HEK293 (cell line): Measurements from ENCODE around the gene PHETA1.

Source experiments
- CTCF ChIA-PET: fragments of 350-600 bp; formaldehyde crosslinking; extraction: SDS; loops from one replicate; lab custom pipeline; 2021; ENCODE audit warnings: antibody characterized with exemption; lab: Yijun Ruan, JAX
- POLR2A ChIA-PET: fragments of 300-600 bp; formaldehyde crosslinking; extraction: SDS; loops from one replicate; lab custom pipeline; 2020; ENCODE audit warnings: antibody characterized with exemption, inconsistent platforms; lab: Yijun Ruan, JAX
- H3K27ac ChIP-seq: fragments of 200-500 bp; sonication (Bioruptor generic); 2 replicates; pipeline ENCODE4 v1.5.1; 2014; ENCODE audit warnings: low read depth, low read length, control low read depth, inconsistent platforms; ENCODE audit errors: extremely low read depth
- H3K36me3 ChIP-seq, 2 experiments: fragments of 200-500 bp in 1 of 2; sonication (Bioruptor generic) in 1 of 2; 1 replicate in 1 of 2; 2 replicates in 1 of 2; pipeline ENCODE4 v1.5.1; 2014 to 2017; ENCODE audit warnings: inconsistent platforms in 2 of 2, low read length in 2 of 2; ENCODE audit not compliant: control insufficient read depth in 2 of 2, insufficient read depth in 1 of 2
- H3K4me1 ChIP-seq: fragments of 200-500 bp; sonication (Bioruptor generic); 2 replicates; pipeline ENCODE4 v1.5.1; 2014; ENCODE audit warnings: mild to moderate bottlenecking, low read length, inconsistent platforms; ENCODE audit not compliant: control insufficient read depth, insufficient read depth
- H3K4me3 ChIP-seq: 2 replicates; pipeline ENCODE4 v1.5.1; 2011; ENCODE audit warnings: low read depth, mild to moderate bottlenecking, control low read depth, low read length, moderate library complexity
- H3K9me3 ChIP-seq: fragments of 200-500 bp; sonication (Bioruptor generic); 2 replicates; pipeline ENCODE4 v1.5.1; 2014; ENCODE audit warnings: low read depth, low read length, inconsistent platforms; ENCODE audit not compliant: control insufficient read depth, insufficient read depth
- ATF2 ChIP-seq: fragments of 450-650 bp; formaldehyde crosslinking; IDR thresholded peaks from 2 replicates; pipeline ENCODE4 v1.5.1; 2016; ENCODE audit warnings: missing biosample characterization, missing genetic modification characterization, low read depth
- BCL11A ChIP-seq: fragments of 450-650 bp; formaldehyde crosslinking; IDR thresholded peaks from 2 replicates; pipeline ENCODE4 v1.5.1; 2016; ENCODE audit warnings: low read depth, missing biosample characterization, missing genetic modification characterization
- PRDM4 ChIP-seq: fragments of 450-650 bp; formaldehyde crosslinking; IDR thresholded peaks from 2 replicates; pipeline ENCODE4 v1.5.1; 2017; ENCODE audit warnings: missing biosample characterization, missing genetic modification characterization
- SCRT2 ChIP-seq: fragments of 450-650 bp; formaldehyde crosslinking; IDR thresholded peaks from 2 replicates; pipeline ENCODE4 v1.5.1; 2016; ENCODE audit warnings: missing biosample characterization, missing genetic modification characterization
- TSHZ1 ChIP-seq: fragments of 450-650 bp; formaldehyde crosslinking; IDR thresholded peaks from 2 replicates; pipeline ENCODE4 v1.5.1; 2016; ENCODE audit warnings: missing biosample characterization, missing genetic modification characterization, borderline replicate concordance
- ZNF10 ChIP-seq: fragments of 450-650 bp; formaldehyde crosslinking; IDR thresholded peaks from 2 replicates; pipeline ENCODE4 v1.5.1; 2017; ENCODE audit warnings: missing biosample characterization, missing genetic modification characterization
- ZNF121 ChIP-seq: fragments of 450-650 bp; formaldehyde crosslinking; IDR thresholded peaks from 2 replicates; pipeline ENCODE4 v1.5.1; 2016; ENCODE audit warnings: missing biosample characterization, missing genetic modification characterization
- ZNF138 ChIP-seq: fragments of 450-650 bp; formaldehyde crosslinking; IDR thresholded peaks from 2 replicates; pipeline ENCODE4 v1.5.1; 2016; ENCODE audit warnings: missing biosample characterization, missing genetic modification characterization, borderline replicate concordance
- ZNF140 ChIP-seq: fragments of 450-650 bp; formaldehyde crosslinking; IDR thresholded peaks from 2 replicates; pipeline ENCODE4 v1.5.1; 2016; ENCODE audit warnings: missing biosample characterization, missing genetic modification characterization
- ZNF146 ChIP-seq: fragments of 450-650 bp; formaldehyde crosslinking; IDR thresholded peaks from 2 replicates; pipeline ENCODE4 v1.5.1; 2016; ENCODE audit warnings: missing biosample characterization, missing genetic modification characterization
- ZNF157 ChIP-seq: fragments of 450-650 bp; formaldehyde crosslinking; IDR thresholded peaks from 2 replicates; pipeline ENCODE4 v1.5.1; 2016; ENCODE audit warnings: missing biosample characterization, missing genetic modification characterization
- ZNF221 ChIP-seq: fragments of 450-650 bp; formaldehyde crosslinking; IDR thresholded peaks from 2 replicates; pipeline ENCODE4 v1.5.1; 2017; ENCODE audit warnings: missing biosample characterization, missing genetic modification characterization, borderline replicate concordance
- ZNF23 ChIP-seq: fragments of 450-650 bp; formaldehyde crosslinking; IDR thresholded peaks from 2 replicates; pipeline ENCODE4 v1.5.1; 2016; ENCODE audit warnings: missing biosample characterization, missing genetic modification characterization, borderline replicate concordance
- ZNF366 ChIP-seq: fragments of 450-650 bp; formaldehyde crosslinking; conservative IDR thresholded peaks from 2 replicates; pipeline ENCODE4 v1.5.1; 2016; ENCODE audit warnings: missing biosample characterization, missing genetic modification characterization
- ZNF37A ChIP-seq: fragments of 450-650 bp; IDR thresholded peaks from 2 replicates; pipeline ENCODE4 v1.5.1; 2018; ENCODE audit warnings: missing biosample characterization, missing genetic modification characterization
- ZNF510 ChIP-seq: fragments of 450-650 bp; formaldehyde crosslinking; IDR thresholded peaks from 2 replicates; pipeline ENCODE4 v1.5.1; 2018; ENCODE audit warnings: mild to moderate bottlenecking, missing genetic modification characterization, missing biosample characterization; ENCODE audit not compliant: insufficient replicate concordance
- ZNF529 ChIP-seq: fragments of 450-650 bp; formaldehyde crosslinking; IDR thresholded peaks from 2 replicates; pipeline ENCODE4 v1.5.1; 2017; ENCODE audit warnings: missing genetic modification characterization, missing biosample characterization; ENCODE audit not compliant: insufficient replicate concordance
- ZNF530 ChIP-seq: fragments of 450-650 bp; formaldehyde crosslinking; IDR thresholded peaks from 2 replicates; pipeline ENCODE4 v1.5.1; 2016; ENCODE audit warnings: low read depth, missing biosample characterization, missing genetic modification characterization
- ZNF626 ChIP-seq: fragments of 450-650 bp; sonication (Bioruptor Pico); formaldehyde crosslinking; IDR thresholded peaks from 2 replicates; pipeline ENCODE4 v1.5.1; 2018; ENCODE audit warnings: missing biosample characterization, missing genetic modification characterization, inconsistent platforms
- ZNF645 ChIP-seq: fragments of 450-650 bp; formaldehyde crosslinking; IDR thresholded peaks from 2 replicates; pipeline ENCODE4; 2016; ENCODE audit warnings: missing biosample characterization, missing genetic modification characterization
- ZNF768 ChIP-seq: fragments of 450-650 bp; formaldehyde crosslinking; IDR thresholded peaks from 2 replicates; pipeline ENCODE4 v1.5.1; 2018; ENCODE audit warnings: missing biosample characterization, mild to moderate bottlenecking, missing genetic modification characterization

The PHETA1 gene

GRCh38 chr12:111409780-111410430 is 41.0 kb upstream of the PHETA1 start (continued):
- TF ChIP-seq TSHZ1 (tag by site-specific recombination) (no peak), ZNF10 (tag by site-specific recombination) (no peak), ZNF37A (no peak), ZNF138 (tag by site-specific recombination) (no peak), PRDM4 (no peak), ZNF221 (tag by site-specific recombination) (no peak), ZNF366 (tag by site-specific recombination) (no peak), ATF2 (tag by site-specific recombination) (no peak), SCRT2 (peak; percentile 24; the same call in 1 of the 2 replicates), ZNF530 (no peak), ZNF121 (tag by site-specific recombination) (no peak)

GRCh38 chr12:111409403-111409779 is 40.5 kb upstream of the PHETA1 start:
- POLR2A ChIA-PET, result interaction anchor here (1.0 kb wide), 1 partner anchor 31 kb away, joined by 3 read pairs; no protein-coding TSS in a partner anchor

GRCh38 chr12:111408686-111409402 is 39.9 kb upstream of the PHETA1 start:
- POLR2A ChIA-PET, result interaction anchor here (0.6 to 1.0 kb wide), 2 partner anchors 9 to 31 kb away, joined by 3 to 6 read pairs; no protein-coding TSS in a partner anchor
- H3K27ac ChIP-seq, result no peak overlapping the region

More at GRCh38 chr12:111409403-111409779, 40.5 kb upstream of the PHETA1 start:
- Histone ChIP-seq H3K4me3 (no peak overlapping the region), H3K9me3 (no peaks in the 10 kb centered on the region), H3K4me1 (0 out of 2 replicates have a peak, but pooled peaks cover 4% of the 10 kb centered on the region), H3K36me3 (no peaks in the 10 kb centered on the region), H3K27ac (no peak overlapping the region)
- TF ChIP-seq ZNF140, result no peak
- no peak for TF ChIP-seq ZNF146 (tag by site-specific recombination)
- TF ChIP-seq BCL11A (tag by site-specific recombination), result no peak
- TF ChIP-seq ZNF529, result no peak
- no peak for TF ChIP-seq ZNF626
- no peak for TF ChIP-seq ZNF23 (tag by site-specific recombination)
- TF ChIP-seq ZNF157 (tag by site-specific recombination), result no peak
- CTCF ChIA-PET, result interaction anchor here (1.5 to 2.5 kb wide), 3 partner anchors 13 to 43 kb away, joined by 4 to 13 read pairs (median 6); no protein-coding TSS in a partner anchor

More at GRCh38 chr12:111408686-111409402, 39.9 kb upstream of the PHETA1 start:
- Histone ChIP-seq H3K4me3 (no peak overlapping the region), H3K4me1 (0 out of 2 replicates have a peak, but pooled peaks cover 4% of the 10 kb centered on the region), H3K9me3 (no peaks in the 10 kb centered on the region), H3K36me3 (no peaks in the 10 kb centered on the region)
- CTCF ChIA-PET, result interaction anchor here (1.3 to 2.5 kb wide), 4 partner anchors 12 to 43 kb away, joined by 3 to 13 read pairs (median 5); no protein-coding TSS in a partner anchor
- TF ChIP-seq ZNF510 (tag by site-specific recombination) (no peak), ZNF768 (tag by site-specific recombination) (peak; percentile 73; the same call in 1 of the 2 replicates), ZNF645 (tag by site-specific recombination) (no peak)
